Stromal cell of bone marrow (primary cell): ENCODE measurements around the gene ASTN2.
A peak's percentile ranks its signal among the peaks of the same experiment; 100 is the strongest.
"Not testable (repeated sequence)": the region's sequence is repeated elsewhere in the genome, so short reads cannot be mapped to it uniquely, and the experiment has no call there.

Source experiments
- DNase-seq: peaks from one replicate; pipeline ENCODE4 v3.0.0-alpha.2; 2012; ENCODE audit warnings: low read depth

ASTN2 gene

DNA sequence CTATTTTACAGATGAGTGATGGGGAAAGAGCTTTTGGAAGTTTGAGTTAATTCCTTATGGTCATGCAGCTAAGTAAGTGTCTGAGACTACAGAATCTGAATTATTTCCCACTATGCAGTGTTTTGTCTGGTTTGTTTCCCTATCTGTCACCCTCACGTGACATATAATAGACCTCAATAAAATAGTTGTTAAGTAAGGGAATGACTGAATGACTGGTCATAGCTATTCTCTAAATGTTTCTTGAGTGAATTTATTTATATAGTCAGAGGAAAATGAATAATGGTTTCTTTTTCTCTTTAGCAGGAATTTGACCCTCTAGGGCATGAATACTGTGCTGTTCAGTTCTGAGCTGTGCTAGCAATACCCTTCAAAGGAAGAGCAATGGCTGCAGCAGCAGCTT is 717.5 kb downstream of the ASTN2 start:
- DNase-seq: peak; percentile 55

DNA sequence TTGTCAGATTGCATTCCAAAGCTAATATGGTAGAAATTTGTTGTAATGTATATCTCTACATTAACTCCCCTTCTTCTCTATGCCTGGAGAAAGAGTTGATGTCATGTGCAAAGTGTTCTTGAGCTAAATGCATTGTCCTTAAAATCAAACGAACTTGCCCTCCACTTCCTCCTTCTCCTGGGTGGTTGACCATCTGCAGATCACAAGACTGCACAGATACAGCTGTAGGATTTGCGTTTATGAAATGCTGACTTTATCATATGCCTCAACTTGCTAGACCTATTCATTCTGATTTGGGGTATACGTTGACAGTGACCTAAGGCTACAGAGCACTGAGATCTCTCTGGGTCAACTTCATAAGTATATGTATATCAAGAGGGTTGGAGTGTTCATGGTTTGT is 719.4 kb downstream of the ASTN2 start:
- DNase-seq: no peak

- no peak for DNase-seq
These were observed 720.0 kb downstream of the ASTN2 start for GRCh38 chr9:116694785-116695291.

- DNase-seq: no peak
These were observed 721.6 kb downstream of the ASTN2 start for GRCh38 chr9:116693233-116693731.

DNA sequence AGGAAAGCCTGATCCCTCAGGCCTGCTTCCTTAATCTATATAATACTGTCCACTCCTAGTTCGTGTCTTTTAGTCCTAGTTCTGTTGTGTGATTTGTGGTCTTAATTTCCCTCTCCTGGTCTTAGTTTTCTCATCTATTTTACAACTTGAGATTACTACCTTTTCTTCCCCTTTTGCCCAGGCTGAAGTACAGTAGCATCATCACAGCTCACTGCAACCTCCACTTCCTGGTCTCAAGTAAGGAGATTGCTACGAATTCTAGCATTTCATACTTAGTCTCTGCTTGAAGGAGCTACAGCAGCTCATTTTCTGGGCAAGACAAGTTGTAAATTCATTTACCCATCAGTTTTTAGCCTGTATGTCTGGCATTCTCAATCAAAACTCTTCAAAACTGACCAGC is 722.2 kb downstream of the ASTN2 start:
- no peak for DNase-seq

- DNase-seq: no peak
These were observed 723.2 kb downstream of the ASTN2 start for GRCh38 chr9:116691607-116692006.

- not testable (repeated sequence) for DNase-seq
These were observed 724.1 kb downstream of the ASTN2 start for GRCh38 chr9:116690805-116691204.

DNA sequence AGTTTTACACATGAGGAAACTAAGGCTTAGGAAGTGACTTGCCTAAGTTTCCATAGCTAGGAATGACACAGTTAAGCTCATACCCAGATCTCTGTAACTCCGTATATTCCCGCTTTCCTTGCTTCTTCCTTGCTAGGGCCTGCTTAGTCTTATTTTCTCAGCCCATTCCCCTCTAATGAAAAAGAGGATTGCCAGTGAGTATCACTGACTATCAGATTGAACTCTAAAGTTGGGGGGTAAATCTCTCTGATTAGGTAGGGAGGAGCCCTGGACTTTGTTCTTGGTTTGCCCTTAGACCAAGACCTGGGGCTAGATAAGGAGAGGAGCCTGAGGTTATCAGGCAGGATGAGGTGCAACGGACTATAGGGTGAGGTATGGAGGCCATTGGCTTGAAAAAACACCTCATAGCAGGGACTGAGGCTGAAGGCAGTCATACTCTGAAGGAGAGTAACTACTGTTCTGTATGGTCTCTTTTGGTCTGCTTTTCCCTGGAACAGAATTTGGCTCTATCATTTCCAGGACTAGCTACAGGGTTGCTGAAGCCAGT is 725.3 kb downstream of the ASTN2 start:
- DNase-seq: no peak

- DNase-seq: no peak
These were observed 725.9 kb downstream of the ASTN2 start for GRCh38 chr9:116688806-116689485.

- no peak for DNase-seq
These were observed 727.1 kb downstream of the ASTN2 start for GRCh38 chr9:116687754-116688135.

DNA sequence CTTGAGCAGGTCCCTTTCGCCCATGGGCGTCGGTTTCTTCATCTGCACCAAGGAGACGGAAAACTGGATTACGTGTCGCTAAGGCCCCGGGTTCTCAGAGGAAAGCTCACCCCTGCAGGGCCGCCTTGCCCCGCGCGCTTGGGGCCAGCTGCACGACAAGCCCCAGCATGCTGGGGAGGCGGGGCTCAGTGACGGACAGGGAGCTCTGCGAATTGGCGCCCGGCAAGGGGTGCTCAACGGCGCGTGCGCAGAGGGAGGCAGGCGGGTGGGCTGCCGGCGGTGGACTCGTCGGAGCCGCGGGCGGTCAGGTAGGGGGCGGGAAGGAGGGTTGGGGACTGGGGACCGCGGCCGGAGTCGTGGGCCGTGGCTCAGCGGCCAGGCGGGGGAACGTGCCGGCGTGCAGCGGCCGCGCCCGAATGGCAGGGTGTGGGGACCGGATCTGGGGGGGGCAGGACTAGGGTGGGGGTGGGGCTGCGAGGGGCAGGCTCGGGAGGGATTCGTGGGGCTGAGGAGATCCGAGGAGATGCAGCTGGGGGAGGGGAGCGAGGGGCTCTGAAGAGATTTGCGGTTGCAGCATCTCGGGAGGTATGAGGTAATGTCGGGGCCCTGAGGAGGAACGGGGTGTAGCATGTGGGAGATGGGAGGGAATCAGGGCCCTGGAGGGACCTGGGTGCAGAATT is 727.6 kb downstream of the ASTN2 start, which contains the start of gene TRIM32:
TSS of gene TRIM32 (plus strand) at position 232 of the 680 bp plus-strand sequence. CDS start 10,438 bp downstream, outside the sequence.
- DNase-seq: peak; percentile 72

DNA sequence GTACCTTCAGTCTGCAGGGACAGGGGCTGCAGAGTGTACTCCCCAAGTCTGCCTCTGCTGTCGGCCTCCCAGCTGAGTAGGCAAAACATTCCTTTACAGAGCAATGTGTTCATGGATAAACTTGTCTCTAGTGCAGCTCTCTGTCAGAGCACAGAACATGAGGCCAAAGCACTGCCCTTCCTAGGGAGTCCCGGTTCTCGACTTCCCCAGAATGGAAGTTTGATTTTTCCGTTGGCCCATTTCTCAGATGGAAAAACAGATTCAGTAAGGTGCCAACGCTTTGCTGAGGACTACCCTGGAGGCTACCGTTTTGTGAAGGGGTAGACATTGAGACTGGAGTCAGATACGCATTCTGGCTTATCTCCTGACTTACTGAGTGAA is 728.2 kb downstream of the ASTN2 start:
- no peak for DNase-seq

DNA sequence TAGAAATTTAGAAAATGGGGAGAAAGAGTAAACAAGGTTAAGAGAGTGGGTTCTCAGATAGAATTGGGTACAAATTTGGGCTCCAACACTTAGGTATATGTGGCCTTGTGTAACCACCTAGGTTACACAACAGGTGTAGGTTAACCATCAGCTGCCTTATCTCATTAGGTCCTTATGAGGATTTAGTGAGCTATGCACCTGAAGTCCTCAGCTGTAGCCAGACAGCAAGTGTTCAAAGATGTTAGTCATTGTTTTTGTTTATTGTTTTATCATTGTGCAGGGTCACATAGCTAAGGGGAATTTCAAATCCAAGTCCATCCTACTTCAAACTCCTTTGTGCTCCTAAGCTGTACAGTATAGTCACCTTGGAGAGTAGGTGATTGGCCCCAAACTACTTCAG is 728.7 kb downstream of the ASTN2 start:
- DNase-seq: no peak

GRCh38 chr9:116685166-116685565 is 729.7 kb downstream of the ASTN2 start:
- DNase-seq: no peak

- no peak for DNase-seq
These were observed 731.3 kb downstream of the ASTN2 start for GRCh38 chr9:116683535-116683934.

DNA sequence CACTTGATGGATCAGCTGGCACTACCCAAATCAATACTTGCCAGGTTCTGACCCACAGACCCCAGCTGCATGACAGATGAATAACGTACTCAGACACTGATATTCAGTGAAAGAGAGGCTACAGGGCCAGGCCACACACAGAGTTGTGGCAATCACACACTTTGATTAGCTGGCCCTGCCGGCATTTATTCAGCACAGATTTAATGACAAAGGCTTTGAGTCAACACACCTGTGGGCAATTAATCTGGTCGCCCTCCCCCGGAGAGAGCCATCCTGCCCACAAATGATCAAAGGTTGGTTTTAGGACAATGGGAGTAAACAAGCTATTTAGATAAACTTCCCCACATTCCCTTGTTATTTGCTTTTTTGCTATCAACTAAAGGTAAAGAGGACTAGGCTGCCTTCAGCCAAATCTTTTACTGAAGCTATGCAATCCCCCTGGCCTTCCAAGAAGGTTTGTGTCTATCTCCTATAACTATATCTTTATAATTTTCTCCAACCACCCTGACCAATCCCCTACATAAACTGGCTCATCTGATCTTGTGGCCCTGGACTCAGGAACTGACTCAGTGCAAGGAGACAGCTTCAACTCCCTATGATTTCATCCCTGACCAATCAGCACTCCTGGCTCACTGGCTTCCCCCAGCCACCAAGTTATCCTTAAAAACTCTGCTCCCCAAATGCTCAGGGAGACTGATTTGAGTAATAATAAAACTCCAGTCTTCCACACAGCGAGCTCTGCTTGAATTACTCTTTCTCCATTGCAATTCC is 740.5 kb downstream of the ASTN2 start:
- no peak for DNase-seq

DNA sequence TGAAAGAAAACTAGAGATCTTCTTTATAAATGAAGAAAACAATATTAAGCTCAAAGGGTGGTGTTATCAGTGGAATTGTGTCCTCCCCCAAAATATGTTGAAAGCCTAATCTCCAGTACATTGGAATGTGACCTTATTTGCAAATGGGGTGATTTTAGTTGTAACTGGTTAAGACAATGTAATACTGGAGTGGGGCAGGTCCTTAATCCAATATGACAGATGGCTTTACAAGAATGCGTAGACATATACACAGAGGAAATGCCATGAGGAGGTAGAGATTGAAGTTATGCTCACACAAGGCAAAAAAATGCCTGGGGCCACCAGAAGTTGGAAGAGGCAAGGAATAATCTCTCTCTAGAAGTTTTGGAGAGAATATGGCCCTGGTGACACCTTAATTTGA is 741.5 kb downstream of the ASTN2 start:
- DNase-seq: no peak

DNA sequence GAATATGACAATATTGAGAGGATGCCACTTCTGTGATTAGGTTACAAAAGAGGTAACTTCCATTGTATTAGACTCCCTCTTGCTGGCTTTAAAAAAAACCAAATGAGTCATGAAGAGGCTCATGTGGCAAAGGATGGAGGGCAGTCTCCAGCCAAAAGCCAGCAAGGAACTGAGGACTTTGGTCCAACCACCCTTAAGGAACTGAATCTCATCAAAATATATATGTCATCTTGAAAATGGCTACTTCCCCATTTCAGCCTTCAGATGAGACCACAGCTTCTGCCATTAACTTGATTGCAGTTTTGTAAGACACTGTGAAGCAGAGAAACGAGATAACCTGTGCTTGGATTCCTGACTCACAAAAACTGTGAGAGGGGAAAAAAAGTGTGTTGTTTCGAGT is 743.3 kb downstream of the ASTN2 start:
- no peak for DNase-seq

GRCh38 chr9:116668970-116669695 is 745.7 kb downstream of the ASTN2 start:
- DNase-seq: no peak

DNA sequence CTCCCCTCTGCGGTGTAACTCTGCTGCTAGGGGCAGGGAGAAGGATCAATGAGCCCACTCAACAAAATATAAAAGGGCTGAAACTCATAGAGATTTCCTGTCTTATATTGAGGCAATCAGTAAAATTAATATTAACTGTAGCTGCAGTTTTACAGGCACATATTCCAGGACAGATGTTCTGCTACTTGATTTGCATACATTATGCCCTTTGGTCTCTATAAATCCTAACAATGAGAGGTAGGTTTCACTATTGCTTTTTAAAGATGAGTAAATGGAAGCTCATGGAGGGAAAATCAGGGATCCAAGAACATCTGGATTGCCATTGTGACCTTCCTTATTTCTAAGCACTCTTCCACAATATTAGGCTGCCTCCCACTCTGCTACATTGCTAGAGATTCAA is 751.3 kb downstream of the ASTN2 start:
- DNase-seq: no peak

- peak; percentile 48 for DNase-seq
These were observed 752.1 kb downstream of the ASTN2 start for GRCh38 chr9:116662646-116663310.
